ENCODE results near the gene CD244.
A peak's percentile ranks its signal among the peaks of the same experiment; 100 is the strongest.

The CD244 gene

GRCh38 chr1:160863061-160863773 is 530 bp upstream of the CD244 start:
- TF ChIP-seq CTCF (IDR thresholded peaks at IDR 0.05; ENCODE audit: extremely low read depth, missing control alignments): no peak
- DNase-seq (ENCODE audit: low spot score): no peak

- DNase-seq (ENCODE audit: low spot score): no peak
- TF ChIP-seq CTCF (IDR thresholded peaks at IDR 0.05; ENCODE audit: extremely low read depth, missing control alignments): no peak
Observed at GRCh38 chr1:160860840-160861505, 1.7 kb downstream of the CD244 start.

GRCh38 chr1:160859166-160859565 is 3.5 kb downstream of the CD244 start:
- no peak for DNase-seq (ENCODE audit: low spot score)
- TF ChIP-seq CTCF (IDR thresholded peaks at IDR 0.05; ENCODE audit: extremely low read depth, missing control alignments): no peak

GRCh38 chr1:160858507-160858906 is 4.2 kb downstream of the CD244 start:
- no peak for TF ChIP-seq CTCF (IDR thresholded peaks at IDR 0.05; ENCODE audit: extremely low read depth, missing control alignments)
- DNase-seq (ENCODE audit: low spot score): no peak

- DNase-seq (ENCODE audit: low spot score): no peak
- no peak for TF ChIP-seq CTCF (IDR thresholded peaks at IDR 0.05; ENCODE audit: extremely low read depth, missing control alignments)
Observed at GRCh38 chr1:160858097-160858496, 4.6 kb downstream of the CD244 start.

GRCh38 chr1:160855181-160855981 is 7.3 kb downstream of the CD244 start:
- DNase-seq (ENCODE audit: low spot score): peak; percentile 52
- no peak for TF ChIP-seq CTCF (IDR thresholded peaks at IDR 0.05; ENCODE audit: extremely low read depth, missing control alignments)

GRCh38 chr1:160853754-160854153 is 8.9 kb downstream of the CD244 start:
- no peak for DNase-seq (ENCODE audit: low spot score)
- TF ChIP-seq CTCF (IDR thresholded peaks at IDR 0.05; ENCODE audit: extremely low read depth, missing control alignments): no peak
